ENCODE results near the gene OR4F29. TPM values are rescaled to one million over a fixed set of nuclear protein-coding genes. Genes with fewer than 3 reads are reported as not detected.
"Not testable (repeated sequence)": the region's sequence is repeated elsewhere in the genome, so short reads cannot be mapped to it uniquely, and the experiment has no call there.

The OR4F29 gene, protein sequence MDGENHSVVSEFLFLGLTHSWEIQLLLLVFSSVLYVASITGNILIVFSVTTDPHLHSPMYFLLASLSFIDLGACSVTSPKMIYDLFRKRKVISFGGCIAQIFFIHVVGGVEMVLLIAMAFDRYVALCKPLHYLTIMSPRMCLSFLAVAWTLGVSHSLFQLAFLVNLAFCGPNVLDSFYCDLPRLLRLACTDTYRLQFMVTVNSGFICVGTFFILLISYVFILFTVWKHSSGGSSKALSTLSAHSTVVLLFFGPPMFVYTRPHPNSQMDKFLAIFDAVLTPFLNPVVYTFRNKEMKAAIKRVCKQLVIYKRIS
- under 1 TPM in 1 of 5 donors, not detected in 4; 0.11 TPM for polyA plus RNA-seq (ENCODE audit: insufficient read depth in 1 of 5, insufficient read length in 5 of 5, low replicate concordance in 1 of 5)
- long read RNA-seq, donor 1, result 0 reads
- long read RNA-seq, donor 2, result 0 reads
- long read RNA-seq, donor 3, result 0 reads
- long read RNA-seq, donor 4, result 0 reads
- long read RNA-seq, donor 5, result 0 reads
- long read RNA-seq, donor 6, result 0 reads
- long read RNA-seq, donor 7, result 0 reads
- long read RNA-seq, donor 8, result 0 reads

GRCh38 chr1:451578-451977 lies at the start of gene OR4F29:
OR4F29 (minus strand) TSS chr1:451678; CDS start chr1:451678, 0 bp downstream.
- not testable (repeated sequence) for DNase-seq

Other genes with a start within 250 kb of the OR4F29 start
- under 1 TPM in 1 of 5 donors, not detected in 4; 0.11 TPM for gene OR4F16, start 235.0 kb upstream of the OR4F29 start, polyA plus RNA-seq (ENCODE audit: insufficient read depth in 1 of 5, insufficient read length in 5 of 5, low replicate concordance in 1 of 5)

Data from right lung (tissue), 10 donors.